GM19240 (cell line): Measurements from ENCODE around the gene SPIRE1.
"Not testable (repeated sequence)": the region's sequence is repeated elsewhere in the genome, so short reads cannot be mapped to it uniquely, and the experiment has no call there.

Experiments used
- DNase-seq: peaks from one replicate; pipeline ENCODE4 v3.0.0; 2011; ENCODE audit warnings: low spot score; ENCODE audit not compliant: insufficient read length

Gene SPIRE1

DNA sequence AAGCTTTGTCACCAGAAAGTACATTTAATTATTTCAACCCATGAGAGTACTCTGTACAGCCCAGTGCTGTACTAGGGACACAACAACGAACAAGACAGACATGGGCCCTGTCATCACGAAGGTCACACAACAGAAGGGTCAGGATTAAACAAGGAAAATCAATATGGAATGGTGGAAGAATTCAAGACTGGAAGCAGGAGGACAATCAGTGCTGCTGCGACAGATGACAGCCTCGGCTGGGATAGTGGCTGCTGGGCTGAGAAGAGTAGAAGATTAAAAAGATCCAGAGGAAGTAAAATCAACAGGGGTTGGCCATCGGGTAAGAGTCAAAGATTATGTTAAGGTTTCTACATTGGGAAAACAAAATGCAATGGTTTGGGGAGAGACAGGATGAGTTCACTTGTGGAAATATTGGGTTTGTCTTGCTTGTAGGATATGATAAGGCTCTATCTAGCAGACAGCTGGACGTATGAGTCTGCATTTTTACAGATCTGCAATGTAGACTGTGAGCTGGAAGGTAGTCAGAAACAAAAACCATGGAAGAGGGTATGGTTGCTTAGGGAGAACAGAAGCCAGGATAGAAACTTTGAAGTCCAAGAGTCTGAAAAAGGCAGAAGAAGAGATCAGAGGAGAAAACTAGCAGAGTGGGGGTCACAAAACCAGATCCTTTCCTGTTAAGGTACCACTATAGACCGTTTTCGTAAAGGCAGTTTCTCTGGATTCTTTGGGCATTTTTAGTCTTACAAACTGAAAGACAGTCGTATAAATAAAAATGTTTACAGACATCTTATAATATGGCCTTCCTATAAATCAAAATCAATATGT is 166.1 kb downstream of the SPIRE1 start:
- no peak for DNase-seq

DNA sequence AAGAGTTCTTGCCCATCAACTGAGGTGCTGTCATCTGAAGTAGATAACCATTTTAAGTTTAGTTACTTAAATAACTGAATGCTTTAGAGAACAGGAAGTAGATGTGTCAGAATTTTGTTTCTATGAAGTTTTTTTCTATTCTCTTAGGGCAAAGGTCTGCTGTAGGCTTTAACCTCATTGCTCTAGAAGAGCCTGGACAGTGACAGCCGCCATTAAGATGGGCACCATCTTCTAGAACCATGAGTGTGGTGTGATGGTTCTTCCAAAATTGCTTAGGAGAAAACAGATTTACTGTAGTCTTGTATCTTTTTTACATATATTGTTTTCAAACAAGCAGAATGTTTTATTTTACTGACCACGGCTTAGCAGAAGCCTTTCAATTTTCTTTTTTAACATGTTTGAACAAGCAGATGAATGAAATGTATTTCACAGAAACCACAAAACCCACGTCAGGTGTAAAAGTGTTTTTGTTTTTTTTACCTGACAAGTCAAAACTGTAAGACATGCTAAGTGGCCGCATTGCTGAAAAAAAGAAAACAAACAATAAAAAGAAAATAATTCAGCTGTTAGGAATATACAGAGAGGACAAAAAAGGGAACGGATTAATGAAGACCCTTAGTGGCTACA is 172.3 kb downstream of the SPIRE1 start:
- no peak for DNase-seq

GRCh38 chr18:12481915-12482314 is 176.0 kb downstream of the SPIRE1 start:
- not testable (repeated sequence) for DNase-seq

DNA sequence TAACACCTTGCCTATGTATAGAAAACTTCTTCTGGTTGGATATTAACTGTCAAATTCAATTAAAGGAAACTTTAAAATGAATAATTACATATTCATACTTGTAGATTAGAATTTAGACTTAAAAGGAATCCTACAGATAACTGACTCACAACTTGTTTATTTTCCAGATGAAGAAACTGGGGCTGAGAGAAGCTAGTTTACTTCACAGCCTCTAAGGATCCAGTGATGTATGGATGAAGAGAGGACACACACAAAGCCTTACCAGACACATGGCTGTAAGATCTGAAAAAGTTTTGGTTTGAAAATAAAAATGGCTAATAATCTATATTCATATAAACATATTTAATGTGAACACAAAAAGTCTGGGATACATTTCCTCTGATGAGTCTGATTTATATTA is 177.9 kb downstream of the SPIRE1 start:
- DNase-seq = no peak

DNA sequence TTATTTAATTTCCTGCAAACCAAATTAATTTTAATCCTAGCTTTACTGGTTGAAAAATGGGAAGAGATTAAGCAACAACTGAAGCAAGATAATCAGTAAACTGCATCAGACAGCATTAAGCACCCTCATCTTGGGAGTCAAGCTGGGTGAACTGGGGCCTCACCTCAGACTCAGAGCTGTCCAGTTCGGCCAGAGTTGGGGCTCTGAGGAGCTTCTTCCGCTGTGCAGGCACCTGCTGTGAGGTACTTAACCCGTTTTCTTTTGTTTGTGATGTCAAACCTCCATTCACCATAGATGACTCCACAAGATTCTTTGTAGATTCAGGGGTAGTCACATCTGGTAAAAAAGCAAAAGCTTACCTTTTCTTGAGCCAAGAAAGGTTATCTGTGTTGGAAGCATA is 178.4 kb downstream of the SPIRE1 start:
- no peak for DNase-seq

DNA sequence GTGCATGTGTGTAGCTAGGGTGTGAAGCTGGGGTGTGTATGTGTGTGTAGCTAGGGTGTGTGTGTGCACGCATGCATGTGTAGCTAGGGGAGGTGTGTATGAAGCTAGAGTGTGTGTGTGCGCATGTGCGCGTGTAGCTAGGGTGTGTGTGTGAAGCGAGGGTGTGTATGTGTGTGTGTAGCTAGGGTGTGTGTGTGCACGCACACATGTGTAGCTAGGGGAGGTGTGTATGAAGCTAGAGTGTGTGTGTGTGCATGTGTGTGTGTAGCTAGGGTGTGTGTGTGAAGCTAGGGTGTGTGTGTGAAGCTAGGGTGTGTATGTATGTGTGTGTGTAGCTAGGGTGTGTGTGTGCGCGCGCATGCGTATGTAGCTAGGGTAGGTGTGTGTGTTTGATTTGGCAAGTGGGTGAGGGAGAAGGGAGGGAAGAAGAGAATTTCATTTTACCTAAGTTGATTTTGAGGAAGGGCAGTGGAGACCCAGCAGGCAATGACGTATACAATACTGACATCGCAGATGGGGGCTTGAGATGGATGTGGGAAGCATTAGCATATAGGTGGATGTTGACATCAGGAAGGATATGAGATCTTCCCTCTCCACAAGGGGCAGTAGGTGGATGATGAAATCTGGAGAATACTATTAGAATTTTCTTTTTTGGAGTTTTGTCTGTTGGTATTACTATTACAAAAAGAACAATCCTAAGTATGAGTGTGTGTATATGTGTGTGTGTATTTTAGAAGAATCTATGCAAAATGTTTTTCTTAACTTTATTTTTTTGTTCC is 179.4 kb downstream of the SPIRE1 start:
- no peak for DNase-seq

DNA sequence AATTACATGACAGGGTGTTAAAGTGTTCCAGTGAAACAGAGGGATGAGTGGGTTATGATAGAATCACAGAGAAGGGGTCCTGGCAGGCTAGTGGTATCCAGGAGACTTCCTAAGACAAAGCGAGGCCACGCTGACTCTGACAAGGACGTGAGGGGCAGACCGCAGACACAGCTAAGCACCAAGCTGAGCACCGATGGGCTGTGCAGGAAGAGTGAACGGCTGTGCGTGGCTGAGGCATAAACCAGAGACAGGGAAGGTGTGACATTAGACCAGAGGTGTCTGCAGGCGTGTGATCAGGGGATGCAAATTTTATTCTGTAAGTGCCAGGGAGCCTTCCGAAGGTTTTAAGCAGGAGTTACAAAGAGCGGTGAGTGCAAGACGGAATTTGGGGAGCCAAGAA is 180.3 kb downstream of the SPIRE1 start:
- no peak for DNase-seq

- DNase-seq = no peak
Measured at GRCh38 chr18:12476955-12477354, 181.0 kb downstream of the SPIRE1 start.

DNA sequence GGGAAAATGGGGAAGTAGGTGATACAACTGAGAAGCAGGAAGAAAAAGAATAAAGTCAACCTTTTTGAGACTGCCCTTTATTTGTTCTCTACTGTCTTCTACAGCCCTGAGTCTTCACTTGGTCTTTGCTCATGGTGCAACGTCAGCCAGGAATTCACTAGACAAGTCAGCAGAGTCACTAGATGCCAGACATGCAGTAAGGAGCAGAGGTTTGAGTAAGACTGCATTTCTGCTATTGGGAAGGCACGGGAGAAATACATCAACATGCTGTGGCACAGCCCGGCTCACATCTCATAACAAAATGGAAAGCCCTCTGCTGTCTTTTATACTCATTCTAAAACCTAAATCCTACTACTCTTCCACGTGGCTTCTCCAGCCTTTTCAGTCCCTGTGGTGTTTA is 183.0 kb downstream of the SPIRE1 start:
- DNase-seq = no peak

- no peak for DNase-seq
Measured at GRCh38 chr18:12474146-12474545, 183.8 kb downstream of the SPIRE1 start.

GRCh38 chr18:12470382-12471075 is 187.4 kb downstream of the SPIRE1 start:
- DNase-seq = no peak

GRCh38 chr18:12468445-12468844 is 189.5 kb downstream of the SPIRE1 start:
- no peak for DNase-seq

- no peak for DNase-seq
Measured at GRCh38 chr18:12464731-12465130, 193.2 kb downstream of the SPIRE1 start.

- DNase-seq = no peak
Measured at GRCh38 chr18:12463191-12463590, 194.7 kb downstream of the SPIRE1 start.

DNA sequence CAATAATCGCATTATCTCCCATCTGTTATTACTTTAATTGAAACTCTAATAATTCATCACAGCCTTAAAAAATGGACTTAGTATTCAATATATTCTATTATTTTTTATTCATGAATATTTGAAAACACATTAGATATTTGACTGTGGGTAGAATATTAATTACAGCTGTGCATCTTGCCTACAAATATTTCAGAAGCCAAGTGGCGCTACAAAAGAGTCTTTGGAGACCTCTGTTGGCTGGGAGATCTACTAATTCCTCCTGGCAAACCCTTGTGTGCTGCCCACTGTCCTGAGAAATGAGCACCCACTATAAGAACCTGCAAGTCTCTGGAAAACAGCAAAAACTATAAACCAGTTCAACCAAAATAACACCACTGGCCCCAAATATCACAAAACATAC is 195.7 kb downstream of the SPIRE1 start:
- DNase-seq = no peak

GRCh38 chr18:12461326-12461725 is 196.6 kb downstream of the SPIRE1 start:
- DNase-seq = no peak

DNA sequence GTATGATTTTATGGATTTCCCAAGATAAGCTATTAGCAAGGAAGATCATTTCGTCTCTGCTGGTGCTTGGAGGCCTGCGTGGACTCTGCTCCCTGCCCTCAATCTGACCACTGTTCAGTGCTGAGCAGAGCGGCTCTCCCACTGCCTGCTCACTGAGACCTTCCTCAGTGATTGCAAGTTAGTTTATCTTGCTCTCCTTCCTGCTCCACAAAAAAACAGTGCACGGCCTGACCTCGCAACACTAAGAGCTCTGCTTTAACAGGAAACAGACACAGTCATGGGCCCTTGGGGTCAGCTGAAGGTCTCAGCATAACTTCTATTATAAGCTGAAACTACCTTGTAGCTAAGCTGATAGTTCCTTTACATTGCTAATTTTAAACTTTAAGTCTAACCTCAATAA is 197.0 kb downstream of the SPIRE1 start:
- no peak for DNase-seq

DNA sequence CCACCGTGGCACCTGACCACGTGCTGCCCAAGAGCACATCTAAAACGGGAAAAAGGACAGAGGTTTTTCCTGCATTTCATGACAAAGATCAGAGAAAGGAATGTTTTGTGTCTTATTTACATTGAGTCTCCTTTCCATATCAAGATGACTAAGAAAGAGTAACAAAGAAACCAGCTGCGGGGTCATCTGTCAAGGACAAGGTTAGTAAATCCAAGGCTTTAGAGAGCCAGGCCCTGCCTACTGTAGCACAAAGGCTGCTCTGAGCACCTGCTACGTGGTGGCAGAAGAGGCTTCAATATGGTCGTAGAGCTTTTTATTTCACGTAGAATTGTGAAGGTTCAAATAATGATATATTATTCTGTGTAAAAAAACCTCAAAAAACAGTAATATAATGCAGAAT is 199.1 kb downstream of the SPIRE1 start:
- DNase-seq = no peak

DNA sequence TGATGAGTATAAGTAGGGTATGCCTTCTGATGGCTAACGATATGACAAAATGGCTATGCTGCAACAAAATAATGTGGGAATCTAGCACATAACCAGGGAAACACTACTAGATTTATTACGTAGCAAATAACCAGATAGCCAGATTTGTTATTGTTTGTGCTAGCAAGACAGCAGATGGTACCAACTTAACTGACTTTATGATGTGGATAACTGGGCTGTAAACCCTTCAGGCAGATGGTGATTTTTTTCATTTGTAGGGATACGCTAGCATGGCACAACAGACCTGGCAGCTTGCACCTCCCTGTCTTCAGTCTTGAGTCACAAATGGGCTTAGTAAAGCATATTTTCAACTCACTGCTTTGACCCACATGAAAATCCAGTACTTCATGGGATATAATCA is 201.5 kb downstream of the SPIRE1 start:
- no peak for DNase-seq

DNA sequence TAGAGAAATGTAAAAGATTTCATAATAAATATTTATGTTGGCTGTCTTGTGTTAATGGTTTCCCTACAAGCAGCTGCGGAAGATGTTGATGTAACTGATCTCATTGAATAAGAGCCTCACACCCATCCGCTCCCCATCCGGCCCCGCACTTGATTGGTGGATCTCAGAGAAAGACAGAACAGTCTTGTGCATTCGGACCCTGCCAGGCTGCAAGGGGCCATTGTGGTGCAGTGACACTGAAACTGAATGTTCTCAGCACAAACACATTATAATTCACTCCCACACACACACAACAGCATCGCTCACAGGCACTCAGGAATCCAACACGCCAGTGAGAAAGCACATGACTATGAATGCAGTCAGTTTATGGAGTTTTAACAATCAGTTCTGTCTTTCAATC is 202.4 kb downstream of the SPIRE1 start:
- DNase-seq = no peak

DNA sequence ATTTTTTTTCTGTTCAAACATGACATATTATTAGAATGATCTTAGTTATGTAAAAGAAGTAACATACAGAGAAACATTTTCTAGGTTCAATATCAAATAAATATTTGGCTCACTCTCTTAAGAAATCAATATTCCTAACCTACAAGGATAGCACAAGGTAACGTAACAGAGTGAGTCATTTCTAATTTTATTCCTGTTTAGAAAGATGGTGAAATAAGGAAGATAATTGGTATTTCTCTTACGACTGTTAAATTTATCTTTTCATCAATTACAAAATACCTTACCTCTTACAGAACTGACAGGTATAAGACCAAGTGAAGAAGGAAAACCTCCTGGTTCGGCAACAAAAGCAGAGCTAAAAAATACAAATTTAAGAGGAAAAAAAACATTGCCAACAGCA is 205.1 kb downstream of the SPIRE1 start:
- DNase-seq = no peak

GRCh38 chr18:12451428-12451827 is 206.5 kb downstream of the SPIRE1 start:
- DNase-seq = no peak
